ENCODE measurements around the gene RAET1G.
"Not testable (repeated sequence)": the region's sequence is repeated elsewhere in the genome, so short reads cannot be mapped to it uniquely, and the experiment has no call there.

The RAET1G gene

DNA sequence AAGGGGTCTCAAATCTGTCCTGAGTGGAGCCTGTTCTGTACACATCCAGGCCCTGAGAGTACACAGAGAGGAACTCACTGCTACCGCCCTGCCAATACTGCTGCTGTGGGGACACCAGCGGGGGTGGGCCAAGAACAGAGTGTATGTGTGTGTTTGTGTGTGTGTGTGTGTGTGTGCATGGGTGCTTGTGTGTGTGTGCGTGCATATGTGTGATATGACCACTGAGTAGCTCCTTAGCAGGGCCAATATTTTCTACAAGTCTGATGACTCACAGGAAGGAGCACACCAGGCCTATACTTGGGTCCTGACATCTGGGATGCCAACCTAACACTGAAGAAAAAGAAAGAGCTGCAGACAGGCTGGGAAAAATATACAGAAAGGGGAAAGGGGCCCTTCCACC, 26.4 kb downstream of the RAET1G start:
- H3K4me3 ChIP-seq (ENCODE audit: low read depth, low read length), result no peak overlapping the region
- TF ChIP-seq, protein P1, sequence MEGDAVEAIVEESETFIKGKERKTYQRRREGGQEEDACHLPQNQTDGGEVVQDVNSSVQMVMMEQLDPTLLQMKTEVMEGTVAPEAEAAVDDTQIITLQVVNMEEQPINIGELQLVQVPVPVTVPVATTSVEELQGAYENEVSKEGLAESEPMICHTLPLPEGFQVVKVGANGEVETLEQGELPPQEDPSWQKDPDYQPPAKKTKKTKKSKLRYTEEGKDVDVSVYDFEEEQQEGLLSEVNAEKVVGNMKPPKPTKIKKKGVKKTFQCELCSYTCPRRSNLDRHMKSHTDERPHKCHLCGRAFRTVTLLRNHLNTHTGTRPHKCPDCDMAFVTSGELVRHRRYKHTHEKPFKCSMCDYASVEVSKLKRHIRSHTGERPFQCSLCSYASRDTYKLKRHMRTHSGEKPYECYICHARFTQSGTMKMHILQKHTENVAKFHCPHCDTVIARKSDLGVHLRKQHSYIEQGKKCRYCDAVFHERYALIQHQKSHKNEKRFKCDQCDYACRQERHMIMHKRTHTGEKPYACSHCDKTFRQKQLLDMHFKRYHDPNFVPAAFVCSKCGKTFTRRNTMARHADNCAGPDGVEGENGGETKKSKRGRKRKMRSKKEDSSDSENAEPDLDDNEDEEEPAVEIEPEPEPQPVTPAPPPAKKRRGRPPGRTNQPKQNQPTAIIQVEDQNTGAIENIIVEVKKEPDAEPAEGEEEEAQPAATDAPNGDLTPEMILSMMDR (IDR thresholded peaks at IDR 0.05; ENCODE audit: insufficient read depth, low read length, missing control alignments), result no peak
- no peak for DNase-seq (ENCODE audit: low read depth, low spot score)
- ChIA-PET CTCF (interaction anchor here (1.0 to 1.4 kb wide), 5 partner anchors 9 to 61 kb away, joined by 3 to 4 read pairs (median 3); no protein-coding TSS in a partner anchor), POLR2A (no interaction called here)

DNA sequence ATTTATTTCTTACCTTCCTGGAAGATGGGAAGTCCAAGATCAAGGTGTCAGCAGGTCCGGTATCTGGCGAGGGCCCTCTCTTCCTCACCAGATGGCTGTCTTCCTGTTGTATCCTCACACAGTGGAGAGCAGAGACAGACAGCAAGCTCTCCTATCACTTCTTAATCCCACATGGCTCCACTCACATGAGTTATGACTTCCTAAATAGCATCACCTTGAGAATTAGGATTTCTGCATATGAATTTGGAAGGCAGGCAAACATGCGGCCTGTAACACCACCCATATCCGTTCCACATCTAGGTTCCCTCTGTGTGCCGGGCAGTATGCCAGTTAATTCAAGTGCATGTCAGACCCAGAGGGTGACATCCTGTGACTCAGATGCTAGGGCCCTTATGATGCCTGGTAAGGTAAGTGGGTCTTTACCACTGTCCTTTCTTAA, 27.1 kb downstream of the RAET1G start:
- DNase-seq (ENCODE audit: low read depth, low spot score), result no peak
- TF ChIP-seq, protein P1 (IDR thresholded peaks at IDR 0.05; ENCODE audit: insufficient read depth, low read length, missing control alignments), result no peak
- ChIA-PET POLR2A (no interaction called here), CTCF (interaction anchor here (1.4 kb wide), 1 partner anchor 48 kb away, joined by 3 read pairs; no protein-coding TSS in a partner anchor)
- no peak overlapping the region for H3K4me3 ChIP-seq (ENCODE audit: low read depth, low read length)

DNA sequence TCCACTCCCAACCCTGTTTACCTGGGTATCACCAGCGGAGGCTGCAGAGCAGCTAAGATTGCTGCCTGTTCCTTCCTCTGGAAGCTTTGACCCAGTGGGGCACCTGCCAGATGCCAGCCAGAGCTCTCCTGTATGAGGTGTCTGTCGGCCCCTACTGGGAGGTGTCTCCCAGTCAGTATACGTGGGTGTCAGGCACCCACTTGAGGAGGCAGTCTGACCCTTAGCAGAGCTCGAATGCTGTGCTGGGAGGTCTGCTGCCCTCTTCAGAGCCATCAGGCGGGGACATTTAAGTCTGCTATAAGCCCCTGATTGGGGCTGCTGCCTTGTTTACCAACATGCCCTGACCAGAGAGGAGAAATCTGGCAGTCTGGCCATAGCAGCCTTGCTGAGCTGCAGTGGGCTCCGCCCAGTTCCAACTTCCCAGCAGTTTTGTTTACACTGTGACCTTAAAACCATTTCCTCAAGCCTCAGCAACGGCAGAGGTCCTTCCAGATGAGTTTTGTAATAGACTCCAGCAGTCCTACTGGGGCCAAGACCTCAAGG, 27.8 kb downstream of the RAET1G start:
- no peak overlapping the region for H3K4me3 ChIP-seq (ENCODE audit: low read depth, low read length)
- no peak for DNase-seq (ENCODE audit: low read depth, low spot score)
- POLR2A ChIA-PET, result no interaction called here
- TF ChIP-seq, protein P1 (IDR thresholded peaks at IDR 0.05; ENCODE audit: insufficient read depth, low read length, missing control alignments), result no peak
- CTCF ChIA-PET, result interaction anchor here (1.2 to 1.4 kb wide), 2 partner anchors 30 to 48 kb away, joined by 3 read pairs; no protein-coding TSS in a partner anchor

DNA sequence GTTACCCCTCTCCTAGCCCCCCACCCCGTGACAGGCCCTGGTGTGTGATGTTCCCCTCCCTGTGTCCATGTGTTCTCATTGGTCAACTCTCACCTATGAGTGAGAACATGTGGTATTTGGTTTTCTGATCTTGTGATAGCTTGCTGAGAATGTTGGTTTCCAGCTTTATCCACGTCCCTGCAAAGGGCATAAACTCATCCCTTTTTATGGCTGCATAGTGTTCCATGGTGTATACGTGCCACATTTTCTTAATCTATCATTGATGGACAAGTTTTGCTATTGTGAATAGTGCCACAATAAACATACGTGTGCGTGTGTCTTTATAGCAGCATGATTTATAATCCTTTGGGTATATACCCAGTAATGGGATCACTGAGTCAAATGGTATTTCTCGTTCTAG, 31.1 kb downstream of the RAET1G start:
- H3K4me3 ChIP-seq (ENCODE audit: low read depth, low read length); POLR2A ChIA-PET; CTCF ChIA-PET; DNase-seq (ENCODE audit: low read depth, low spot score): not testable (repeated sequence)

DNA sequence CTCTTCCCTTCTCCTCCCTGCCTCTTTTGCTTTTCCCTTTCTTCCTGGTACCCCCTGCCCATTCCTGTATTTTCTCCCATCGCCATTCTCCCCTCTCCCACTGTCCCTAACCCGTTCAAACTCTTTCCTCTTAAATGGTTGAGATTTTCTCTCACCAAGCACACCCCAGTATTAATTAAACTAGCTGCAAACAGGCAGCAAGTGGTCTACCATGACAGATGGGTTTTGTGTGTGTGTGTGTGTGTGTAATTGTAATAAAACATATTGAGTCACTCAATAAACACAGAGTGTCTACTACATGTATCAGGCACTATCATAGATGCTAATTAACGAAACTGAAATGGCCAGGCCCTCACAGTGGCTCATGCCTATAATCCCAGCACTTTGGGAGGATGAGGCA, 31.7 kb downstream of the RAET1G start:
- TF ChIP-seq, protein P1 (IDR thresholded peaks at IDR 0.05; ENCODE audit: insufficient read depth, low read length, missing control alignments), result no peak
- CTCF ChIA-PET, result no interaction called here
- POLR2A ChIA-PET, result no interaction called here
- H3K4me3 ChIP-seq (ENCODE audit: low read depth, low read length), result no peak overlapping the region
- no peak for DNase-seq (ENCODE audit: low read depth, low spot score)

DNA sequence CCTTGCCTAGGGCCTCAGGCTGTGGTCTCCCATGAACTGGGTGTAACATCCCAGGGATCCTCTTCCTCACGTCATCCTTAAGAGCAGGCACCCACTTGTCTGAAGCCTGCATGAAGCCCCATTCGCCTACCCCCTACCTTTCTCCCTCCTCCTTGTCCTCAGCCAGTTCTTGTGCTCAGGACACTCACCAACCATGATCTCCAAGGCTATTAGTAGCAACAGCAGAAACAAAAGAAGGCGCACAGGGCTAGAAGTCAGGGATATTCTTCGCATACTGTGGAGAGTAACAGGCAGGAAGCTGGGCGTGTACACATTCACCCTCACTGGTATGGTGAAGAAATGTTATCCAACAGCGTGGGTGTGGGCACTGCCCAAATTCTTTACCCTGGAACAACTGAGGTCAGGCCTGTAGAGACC, 32.3 kb downstream of the RAET1G start:
- TF ChIP-seq, protein P1 (IDR thresholded peaks at IDR 0.05; ENCODE audit: insufficient read depth, low read length, missing control alignments), result no peak
- POLR2A ChIA-PET, result no interaction called here
- CTCF ChIA-PET, result no interaction called here

DNA sequence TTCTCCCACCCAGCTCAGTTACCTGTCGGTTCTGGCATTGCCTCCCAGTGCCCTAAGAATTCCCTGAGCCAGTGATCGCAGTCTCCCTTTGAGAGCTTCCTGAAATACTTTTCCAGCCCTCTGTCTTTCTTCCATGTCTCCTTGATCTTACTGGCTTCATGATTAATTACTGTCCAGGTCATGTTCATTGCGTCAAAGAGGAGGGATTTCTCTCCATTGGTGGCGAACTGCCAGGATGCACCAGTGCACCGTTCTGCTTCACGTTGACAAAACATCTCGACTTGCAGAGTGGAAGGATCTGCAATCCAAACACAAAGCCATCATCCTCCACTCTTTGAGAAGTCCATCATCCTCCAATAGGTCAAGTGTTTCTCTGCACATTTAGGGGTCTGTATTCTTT, 33.6 kb downstream of the RAET1G start:
- ChIA-PET CTCF (interaction anchor here (1.0 to 1.2 kb wide), 2 partner anchors 28 to 56 kb away, joined by 3 read pairs; no protein-coding TSS in a partner anchor), POLR2A (no interaction called here)
- TF ChIP-seq, protein P1 (IDR thresholded peaks at IDR 0.05; ENCODE audit: insufficient read depth, low read length, missing control alignments), result no peak
- no peak overlapping the region for H3K4me3 ChIP-seq (ENCODE audit: low read depth, low read length)
- DNase-seq (ENCODE audit: low read depth, low spot score), result no peak

More for the DNA sequence above, 32.3 kb downstream of the RAET1G start:
- H3K4me3 ChIP-seq (ENCODE audit: low read depth, low read length), result no peak overlapping the region
- no peak for DNase-seq (ENCODE audit: low read depth, low spot score)

All from AG04449 (cell line).